Tibial artery (tissue), 4 donors: ENCODE data around the gene RNLS.
A peak's percentile ranks its signal among the peaks of the same experiment; 100 is the strongest.

Experiments
- DNase-seq, 2 donors: peaks; one replicate each; pipeline ENCODE4 v3.0.0-alpha.2; 2019
- H3K27ac ChIP-seq, 2 donors: fragments of 200-600 bp; sonication (generic) in 1 of 2; 1 replicate in 1 of 2; 2 replicates in 1 of 2; pipeline ENCODE4 v1.5.1; 2018 to 2019; ENCODE audit warnings: mild to moderate bottlenecking in 1 of 2
- H3K27me3 ChIP-seq, 2 donors: fragments of 200-600 bp; sonication (generic) in 1 of 2; one replicate each; pipeline versions ENCODE4 v1.5.1 to v1.6.0; 2016 to 2019
- H3K36me3 ChIP-seq, 3 donors: fragments of 200-600 bp; sonication (generic) in 2 of 3; one replicate each; pipeline ENCODE4 v1.5.1; 2016 to 2019; ENCODE audit warnings: mild to moderate bottlenecking in 2 of 3
- H3K4me1 ChIP-seq, 4 donors: fragments of 200-600 bp; sonication (generic) in 2 of 4; 1 replicate in 3 of 4; 2 replicates in 1 of 4; pipeline ENCODE4 v1.5.1; 2016 to 2019
- H3K4me3 ChIP-seq, 2 donors: fragments of 200-600 bp; sonication (generic) in 1 of 2; 1 replicate in 1 of 2; 2 replicates in 1 of 2; pipeline ENCODE4 v1.5.1; 2018 to 2019; ENCODE audit warnings: mild to moderate bottlenecking in 2 of 2
- H3K9me3 ChIP-seq, 3 donors: fragments of 200-600 bp; sonication (generic) in 1 of 3; one replicate each; pipeline ENCODE4 v1.5.1; 2016 to 2019
- intact Hi-C: fragments of 100-400 bp; cut with DNase I; formaldehyde crosslinking; loops from one replicate; pipeline ENCODE4 v1.15.0; 2023; ENCODE audit warnings: low total_unique reads
- TF ChIP-seq, protein P1 (sequence below), 2 experiments: fragments of 200-600 bp in 1 of 2; fragments of 450-650 bp in 1 of 2; IDR thresholded peaks; one replicate each; pipeline ENCODE4 v1.5.1; 2017 to 2019; ENCODE audit warnings: antibody characterized with exemption in 2 of 2, mild to moderate bottlenecking in 1 of 2, moderate library complexity in 1 of 2

Gene RNLS

DNA sequence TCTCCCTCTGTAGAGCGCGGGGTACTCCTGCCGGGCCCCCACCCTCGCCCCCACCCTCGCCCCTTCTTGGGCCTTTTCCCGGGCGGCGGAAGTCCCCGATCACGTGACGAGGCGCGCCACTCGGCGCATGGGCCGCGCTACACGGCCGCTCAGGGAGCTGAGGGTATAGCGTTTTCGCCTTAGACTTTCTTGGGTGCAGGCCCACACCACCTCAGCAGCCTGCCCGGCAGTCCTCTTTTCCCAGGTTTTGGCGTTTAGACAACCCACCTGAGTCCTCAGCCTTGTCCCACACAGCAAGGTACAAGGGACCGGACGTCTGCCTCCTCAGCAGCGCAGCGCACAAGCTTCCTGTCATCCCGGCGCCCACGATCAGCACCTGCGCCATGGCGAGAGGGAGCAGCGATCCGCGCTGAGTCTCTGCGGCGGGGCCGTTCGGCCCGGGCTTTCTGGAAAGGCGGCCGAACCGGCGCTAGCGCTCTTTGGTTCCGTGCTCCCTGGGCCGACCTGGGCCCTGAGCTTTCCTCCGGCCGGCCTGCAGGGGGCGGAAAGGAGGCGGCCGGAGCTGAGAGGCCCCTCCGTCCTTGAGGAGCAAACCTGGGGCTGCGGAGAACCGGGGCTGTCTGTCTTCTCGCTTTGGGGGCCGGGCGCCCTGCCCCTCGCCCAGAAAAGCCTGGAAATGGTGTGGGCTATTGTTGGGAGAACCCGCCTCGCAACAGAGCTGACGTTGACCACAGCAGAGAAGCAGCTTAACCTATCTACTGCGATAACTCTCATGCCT lies at the start of gene RNLS:
Gene RNLS (minus strand): TSS at position 513 of the 778 bp plus-strand sequence.
- intact Hi-C loops, result no loop called here

DNA sequence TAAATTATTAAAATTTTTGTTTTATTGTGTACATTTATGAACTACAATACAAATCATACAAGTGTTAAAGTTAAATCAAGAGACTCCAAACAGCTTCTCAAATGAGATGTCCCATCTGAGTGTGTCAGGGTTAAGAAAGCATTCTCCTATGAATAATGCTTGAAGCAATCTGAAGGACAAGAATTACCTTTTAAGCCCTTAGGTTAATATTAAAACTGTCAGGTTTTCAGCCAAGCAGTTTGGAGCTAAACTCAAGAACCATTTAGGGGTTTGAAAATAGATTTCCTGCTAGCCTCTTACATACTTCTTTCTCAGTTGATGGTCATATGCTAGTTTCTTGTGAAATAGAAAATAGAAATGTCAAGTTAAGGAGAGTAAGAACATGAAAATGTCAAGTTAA lies 41.7 kb upstream of the RNLS start:
- Histone ChIP-seq H3K4me1 (no peaks in the 10 kb centered on the region), H3K27ac (no peak overlapping the region), H3K36me3 (no peaks in the 10 kb centered on the region), H3K27me3 (no peaks in the 10 kb centered on the region), H3K4me3 (no peak overlapping the region), H3K9me3 (peaks cover 0 to 2% (median 0%) of the 10 kb centered on the region in 3 donors)
- intact Hi-C loops, result no loop called here
- TF ChIP-seq, protein P1, sequence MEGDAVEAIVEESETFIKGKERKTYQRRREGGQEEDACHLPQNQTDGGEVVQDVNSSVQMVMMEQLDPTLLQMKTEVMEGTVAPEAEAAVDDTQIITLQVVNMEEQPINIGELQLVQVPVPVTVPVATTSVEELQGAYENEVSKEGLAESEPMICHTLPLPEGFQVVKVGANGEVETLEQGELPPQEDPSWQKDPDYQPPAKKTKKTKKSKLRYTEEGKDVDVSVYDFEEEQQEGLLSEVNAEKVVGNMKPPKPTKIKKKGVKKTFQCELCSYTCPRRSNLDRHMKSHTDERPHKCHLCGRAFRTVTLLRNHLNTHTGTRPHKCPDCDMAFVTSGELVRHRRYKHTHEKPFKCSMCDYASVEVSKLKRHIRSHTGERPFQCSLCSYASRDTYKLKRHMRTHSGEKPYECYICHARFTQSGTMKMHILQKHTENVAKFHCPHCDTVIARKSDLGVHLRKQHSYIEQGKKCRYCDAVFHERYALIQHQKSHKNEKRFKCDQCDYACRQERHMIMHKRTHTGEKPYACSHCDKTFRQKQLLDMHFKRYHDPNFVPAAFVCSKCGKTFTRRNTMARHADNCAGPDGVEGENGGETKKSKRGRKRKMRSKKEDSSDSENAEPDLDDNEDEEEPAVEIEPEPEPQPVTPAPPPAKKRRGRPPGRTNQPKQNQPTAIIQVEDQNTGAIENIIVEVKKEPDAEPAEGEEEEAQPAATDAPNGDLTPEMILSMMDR (IDR thresholded peaks at IDR 0.05), result no peak
- DNase-seq, result no peak

More for the DNA sequence above, at the start of gene RNLS:
- H3K27me3 ChIP-seq, result no peaks in the 10 kb centered on the region
- peaks cover 0 to 13% (median 0%) of the 10 kb centered on the region in 4 donors for H3K4me1 ChIP-seq
- no peaks in the 10 kb centered on the region for H3K9me3 ChIP-seq
- peak within 1 kb of the TSS; percentile 67 to 69 for H3K4me3 ChIP-seq
- H3K36me3 ChIP-seq, result no peaks in the 10 kb centered on the region
- H3K27ac ChIP-seq, result peak within 1 kb of the TSS; percentile 92 to 96
- TF ChIP-seq, protein P1 (IDR thresholded peaks at IDR 0.05), result peak; percentile 81 to 86
- DNase-seq, result peak; percentile 53 to 86

DNA sequence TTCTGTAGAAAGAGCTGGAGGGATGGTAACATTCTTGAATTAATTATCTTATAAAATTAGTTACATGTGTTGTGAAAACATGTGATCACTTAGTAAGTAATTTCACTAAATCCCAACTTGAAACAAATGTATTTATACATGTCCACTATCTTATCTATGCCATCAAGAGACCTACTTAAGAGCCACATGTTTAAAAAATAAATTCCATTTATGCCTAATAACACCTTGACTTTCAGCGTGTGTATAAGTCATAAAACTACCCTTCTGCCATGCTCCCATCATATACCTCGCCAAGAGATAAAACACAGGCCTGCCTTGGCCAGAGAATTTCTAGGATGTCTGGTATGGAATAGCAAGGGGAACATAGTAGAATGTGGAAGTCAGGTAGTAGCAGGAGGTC lies 40.7 kb upstream of the RNLS start:
- H3K27ac ChIP-seq, result no peak overlapping the region
- no peaks in the 10 kb centered on the region for H3K4me1 ChIP-seq
- no peaks in the 10 kb centered on the region for H3K27me3 ChIP-seq
- no peak for DNase-seq
- no peaks in the 10 kb centered on the region for H3K9me3 ChIP-seq
- no peaks in the 10 kb centered on the region for H3K36me3 ChIP-seq
- TF ChIP-seq, protein P1 (IDR thresholded peaks at IDR 0.05), result no peak
- intact Hi-C loops, result no loop called here
- no peak overlapping the region for H3K4me3 ChIP-seq

DNA sequence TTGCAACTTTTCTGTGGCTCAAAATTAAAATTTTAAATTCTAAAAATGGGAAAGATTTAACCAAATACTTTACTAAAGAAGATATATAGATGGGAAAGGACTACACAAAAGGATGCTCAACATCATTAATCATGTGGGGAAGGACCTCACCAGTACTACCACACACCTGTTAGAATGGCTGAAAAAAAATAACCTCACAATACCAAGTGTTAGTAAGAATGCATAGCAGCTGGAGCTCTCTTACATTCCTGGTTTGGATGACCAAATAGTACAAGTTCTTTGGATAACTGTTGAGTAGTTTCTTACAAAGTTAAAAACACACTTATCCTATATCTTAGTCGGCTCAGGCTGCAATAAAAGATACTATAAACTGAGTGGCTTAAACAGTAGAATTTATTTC lies 37.3 kb upstream of the RNLS start:
- TF ChIP-seq, protein P1 (IDR thresholded peaks at IDR 0.05), result no peak
- H3K4me3 ChIP-seq, result no peak overlapping the region
- no peaks in the 10 kb centered on the region for H3K4me1 ChIP-seq
- H3K27ac ChIP-seq, result no peak overlapping the region
- H3K36me3 ChIP-seq, result no peaks in the 10 kb centered on the region
- intact Hi-C loops, result no loop called here
- DNase-seq, result no peak
- H3K27me3 ChIP-seq, result no peaks in the 10 kb centered on the region
- no peaks in the 10 kb centered on the region for H3K9me3 ChIP-seq

DNA sequence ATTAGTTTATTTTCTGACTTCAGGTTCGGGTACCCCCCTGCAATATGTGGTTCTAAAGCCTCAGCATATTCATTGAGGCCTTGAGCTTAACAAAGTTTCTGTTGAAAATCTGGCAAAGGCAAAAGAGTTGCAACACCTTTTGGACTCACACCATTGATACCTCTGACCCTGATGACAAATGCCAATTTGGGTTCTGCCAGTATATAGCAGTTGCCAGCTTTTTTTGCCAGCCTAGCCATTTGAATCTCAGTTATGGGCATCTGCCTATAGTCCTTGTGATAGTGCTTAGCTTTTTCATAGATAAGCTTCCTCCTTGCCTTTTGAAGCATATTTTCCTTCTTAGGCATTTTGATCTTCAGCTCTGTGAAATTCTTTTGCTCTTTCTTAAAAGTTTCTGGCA lies 35.4 kb upstream of the RNLS start:
- no peaks in the 10 kb centered on the region for H3K9me3 ChIP-seq
- TF ChIP-seq, protein P1 (IDR thresholded peaks at IDR 0.05), result no peak
- intact Hi-C loops, result no loop called here

More for the DNA sequence above, 35.4 kb upstream of the RNLS start:
- Histone ChIP-seq H3K27me3 (no peaks in the 10 kb centered on the region), H3K27ac (no peak overlapping the region), H3K4me1 (no peaks in the 10 kb centered on the region), H3K4me3 (no peak overlapping the region), H3K36me3 (no peaks in the 10 kb centered on the region)
- no peak for DNase-seq
